Stimulated activated CD4-positive, alpha-beta T cell treated with anti-CD3 and anti-CD28 coated beads, Interleukin-2, amount 100 ng/mL, for 48 hours (primary cell): ENCODE measurements around the gene SDF2L1.
"Not testable (repeated sequence)": the region's sequence is repeated elsewhere in the genome, so short reads cannot be mapped to it uniquely, and the experiment has no call there.

Source experiments
- DNase-seq, 2 donors: peaks; one replicate each; pipeline ENCODE4 v3.0.0-alpha.2; 2020

SDF2L1 gene

GRCh38 chr22:21665047-21665851, 23.1 kb downstream of the SDF2L1 start:
- no peak for DNase-seq

DNA sequence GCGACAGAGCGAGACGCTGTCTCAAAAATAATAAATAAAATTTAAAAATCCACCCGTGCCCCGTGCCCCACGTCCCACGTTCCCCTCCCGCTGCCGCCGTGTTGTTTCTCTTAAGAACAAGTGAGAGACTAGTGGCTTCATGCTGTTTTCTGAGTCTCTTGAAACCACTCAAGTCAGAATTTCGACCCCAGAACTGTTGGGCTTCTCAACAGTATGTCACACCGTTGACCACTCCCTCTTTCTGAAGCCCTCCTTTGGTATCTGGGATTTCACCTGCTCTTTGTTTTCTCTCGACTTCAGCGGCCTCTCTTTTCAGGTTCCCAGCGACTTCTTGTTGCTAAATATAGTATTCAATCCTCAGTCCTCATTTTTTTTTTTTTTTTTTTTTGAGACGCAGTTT, 24.7 kb downstream of the SDF2L1 start:
- DNase-seq = no peak

DNA sequence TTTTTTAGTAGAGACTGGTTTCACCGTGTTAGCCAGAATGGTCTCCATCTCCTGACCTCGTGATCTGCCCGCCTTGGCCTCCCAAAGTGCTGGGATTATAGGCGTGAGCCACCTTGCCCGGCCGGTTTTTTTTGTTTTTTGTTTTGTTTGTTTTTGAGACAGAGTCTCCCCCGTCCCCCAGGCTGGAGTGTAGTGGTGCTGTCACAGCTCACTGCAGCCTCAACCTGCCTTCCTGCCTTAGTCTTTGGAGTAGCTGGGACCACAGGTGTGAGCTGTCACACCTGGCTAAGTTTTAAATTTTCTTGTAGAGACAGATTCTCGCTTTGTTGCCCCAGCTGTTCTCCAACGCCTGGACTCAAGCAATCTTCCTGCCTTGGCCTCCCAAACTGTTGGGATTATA, 26.9 kb downstream of the SDF2L1 start:
- no peak for DNase-seq

GRCh38 chr22:21672107-21672629, 30.1 kb downstream of the SDF2L1 start:
- DNase-seq = no peak

GRCh38 chr22:21673534-21674321, 31.6 kb downstream of the SDF2L1 start:
- no peak for DNase-seq

GRCh38 chr22:21674638-21675245, 32.6 kb downstream of the SDF2L1 start:
- DNase-seq = no peak

GRCh38 chr22:21677606-21678443, 35.7 kb downstream of the SDF2L1 start:
- no peak for DNase-seq

- not testable (repeated sequence) for DNase-seq
These were observed 36.7 kb downstream of the SDF2L1 start for GRCh38 chr22:21678842-21679241.

DNA sequence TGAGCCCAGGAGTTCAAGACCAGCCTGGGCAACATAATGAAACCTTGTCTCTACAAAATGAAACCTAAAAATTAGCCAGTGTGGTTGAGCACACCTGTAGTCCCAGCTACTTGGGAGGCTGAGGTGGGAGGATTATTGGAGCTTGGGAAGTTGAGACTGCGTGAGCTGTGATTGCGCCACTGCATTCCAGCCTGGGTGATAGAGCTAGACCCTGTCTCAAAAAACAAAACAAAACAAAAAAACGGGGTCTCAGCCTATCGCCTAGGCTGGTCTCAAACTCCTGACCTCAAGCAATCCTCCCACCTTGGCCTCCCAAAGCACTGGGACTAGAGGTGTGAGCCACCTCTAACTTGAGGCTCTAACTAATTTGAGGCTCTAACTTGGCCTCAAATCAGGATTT, 37.3 kb downstream of the SDF2L1 start:
- no peak for DNase-seq

- DNase-seq = no peak
These were observed 38.9 kb downstream of the SDF2L1 start for GRCh38 chr22:21680830-21681565.

DNA sequence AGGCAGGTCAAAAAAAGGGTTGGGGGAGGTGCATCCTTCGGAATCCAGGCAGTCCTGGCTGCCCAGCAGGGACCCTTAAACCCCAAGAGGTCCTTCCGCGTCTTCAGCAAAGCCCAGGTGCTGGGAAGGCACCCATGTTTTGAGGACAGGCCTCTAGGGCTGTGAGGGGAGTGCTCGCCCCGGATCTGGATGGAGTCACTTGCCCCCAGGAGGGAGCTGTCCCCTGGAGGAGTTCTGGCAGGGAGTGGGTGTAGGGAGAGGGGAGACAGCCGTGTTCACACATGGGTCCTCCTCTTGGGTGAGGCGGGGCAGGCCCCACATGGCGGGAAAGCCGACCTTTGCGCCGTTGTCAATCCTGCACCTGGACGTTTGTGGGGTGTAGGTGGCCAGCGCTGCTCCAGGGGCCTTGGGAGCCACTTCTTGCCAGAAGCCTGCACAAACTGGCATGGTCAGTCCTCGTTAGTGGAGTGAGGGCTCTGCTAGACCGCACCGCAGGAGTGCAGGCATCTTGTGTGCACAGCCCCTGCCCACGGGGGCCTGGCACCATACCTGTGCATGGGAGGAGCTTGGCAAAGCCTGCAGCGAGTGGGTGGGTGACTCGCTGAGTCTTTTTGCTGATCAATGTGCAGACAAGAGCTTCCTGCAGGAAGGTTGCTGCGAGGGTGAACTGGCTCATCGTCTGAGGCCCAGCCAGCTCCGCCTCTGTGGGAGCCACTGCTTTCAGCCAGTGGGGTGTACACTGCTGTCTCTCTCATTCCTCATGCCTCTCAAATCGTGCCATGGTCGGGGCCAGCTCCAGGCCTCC, 39.7 kb downstream of the SDF2L1 start:
- DNase-seq = no peak

GRCh38 chr22:21682385-21683175, 40.5 kb downstream of the SDF2L1 start:
- no peak for DNase-seq

DNA sequence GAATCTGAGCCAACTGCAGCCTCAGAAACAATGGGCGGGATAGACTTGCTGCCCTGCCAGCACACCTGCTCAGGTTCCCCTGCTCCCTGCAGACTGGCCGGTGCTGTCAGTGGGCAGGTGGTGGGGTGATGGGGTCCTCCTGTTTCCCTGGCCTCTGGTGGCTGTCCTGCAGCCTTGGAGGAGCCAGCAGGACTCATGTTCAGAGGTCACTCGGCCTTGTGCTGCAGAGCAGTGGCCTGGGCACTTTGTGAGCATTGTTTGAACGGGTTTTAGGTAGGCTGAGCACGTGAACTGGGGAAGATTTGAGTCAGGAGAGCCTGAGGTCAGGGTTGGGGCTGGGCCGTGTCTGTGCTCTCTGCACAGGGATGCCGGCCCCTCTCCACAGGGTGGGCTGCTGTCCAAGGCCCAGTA, 41.3 kb downstream of the SDF2L1 start:
- no peak for DNase-seq

DNA sequence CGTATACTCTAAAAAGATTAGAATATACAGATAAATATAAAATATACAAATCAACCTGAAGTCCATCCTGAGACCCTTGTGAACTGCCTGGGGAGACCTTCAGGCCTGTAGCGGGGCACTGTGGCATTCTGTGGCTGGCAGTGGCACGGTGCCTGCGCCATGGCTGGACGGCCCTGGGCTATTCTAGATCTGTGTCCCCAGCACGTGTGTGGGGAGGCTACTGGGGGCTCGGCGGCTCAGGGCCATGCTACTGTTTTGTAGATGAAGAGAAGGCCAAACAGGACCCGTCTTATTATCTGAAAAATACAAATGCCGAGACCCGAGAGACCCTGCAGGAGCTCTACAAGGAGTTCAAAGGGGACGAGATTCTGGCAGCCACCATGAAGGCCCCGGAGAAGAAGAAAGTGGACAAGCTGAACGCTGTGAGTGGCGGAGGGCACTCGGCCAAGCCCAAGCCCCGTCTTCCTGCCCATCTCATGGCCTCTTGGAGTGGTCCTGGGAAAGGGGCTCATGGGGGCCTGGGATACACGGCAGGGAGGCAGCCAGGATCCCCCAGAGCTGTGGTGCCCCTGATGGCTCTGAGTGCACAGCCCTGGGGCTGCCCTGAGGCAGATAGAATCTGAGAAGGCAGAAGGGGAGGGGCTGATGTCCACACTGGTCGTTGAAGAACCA, 42.5 kb downstream of the SDF2L1 start:
- DNase-seq = no peak

DNA sequence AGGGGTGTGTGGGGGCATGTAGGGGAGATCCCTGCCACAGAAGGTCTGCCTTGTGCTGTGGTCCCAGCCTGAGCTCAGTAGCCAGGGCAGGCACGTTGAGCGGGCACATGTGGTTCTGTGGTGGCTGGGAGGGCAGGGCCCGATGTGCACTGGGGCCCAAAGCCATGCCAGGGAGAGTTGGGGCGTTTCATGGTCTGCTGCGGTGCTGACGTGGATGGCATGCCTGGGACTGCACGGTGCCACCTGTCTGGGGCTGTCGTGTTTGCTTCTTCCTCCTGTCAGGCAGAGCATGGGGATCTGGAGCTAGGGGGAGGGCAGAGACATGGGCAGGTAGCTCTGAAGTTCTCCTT, 43.0 kb downstream of the SDF2L1 start:
- no peak for DNase-seq

GRCh38 chr22:21686193-21686608, 44.1 kb downstream of the SDF2L1 start:
- DNase-seq = no peak

- no peak for DNase-seq
These were observed 44.7 kb downstream of the SDF2L1 start for GRCh38 chr22:21686634-21687393.

- DNase-seq = no peak
These were observed 45.7 kb downstream of the SDF2L1 start for GRCh38 chr22:21687685-21688259.

- DNase-seq = no peak
These were observed 46.2 kb downstream of the SDF2L1 start for GRCh38 chr22:21688341-21688705.
